ENCODE results near the gene PFKL. TPM values are rescaled to one million over a fixed set of nuclear protein-coding genes. Genes with fewer than 3 reads are reported as not detected.

PFKL gene
- total RNA-seq, 6 experiments from 2014 or later = 100 to 123 (median 107) TPM

DNA sequence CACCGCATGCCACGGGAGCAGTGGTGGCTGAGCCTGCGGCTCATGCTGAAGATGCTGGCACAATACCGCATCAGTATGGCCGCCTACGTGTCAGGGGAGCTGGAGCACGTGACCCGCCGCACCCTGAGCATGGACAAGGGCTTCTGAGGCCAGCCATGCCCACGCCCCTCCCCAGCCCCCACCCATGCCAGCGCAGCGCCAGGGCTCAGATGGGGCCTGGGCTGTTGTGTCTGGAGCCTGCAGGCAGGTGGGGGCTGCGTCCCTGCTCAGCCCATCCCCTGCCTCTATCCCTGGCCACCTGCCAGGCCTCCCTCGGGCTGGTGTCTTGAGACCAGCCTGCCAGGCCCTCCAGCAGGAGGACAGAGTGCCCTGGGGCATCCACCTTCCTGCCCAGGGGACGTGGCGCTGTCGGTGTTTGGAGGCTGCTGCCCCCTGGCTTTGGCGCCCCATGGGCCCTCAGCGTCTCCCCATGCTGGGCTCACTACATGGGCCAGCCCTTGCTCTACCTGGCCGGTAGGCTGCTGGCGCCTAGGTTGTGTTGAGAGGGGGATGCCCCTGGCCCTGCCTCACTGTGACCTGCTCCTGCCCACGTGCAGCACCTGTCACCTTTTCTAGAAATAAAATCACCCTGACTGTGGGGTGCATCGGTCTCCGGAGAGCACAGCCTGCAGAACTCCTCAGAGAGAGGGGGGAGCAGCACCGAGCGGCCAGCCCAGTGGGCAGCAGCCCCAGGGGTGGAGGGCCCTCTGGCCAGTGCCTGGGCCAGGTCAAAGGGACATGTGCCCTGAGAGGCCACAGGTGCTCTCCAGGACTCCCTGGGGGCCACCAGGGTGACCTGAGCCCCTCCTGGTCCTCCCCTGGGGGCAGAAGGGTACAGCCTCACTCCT, 27.1 kb downstream of the PFKL start:
- TF ChIP-seq, protein P1, sequence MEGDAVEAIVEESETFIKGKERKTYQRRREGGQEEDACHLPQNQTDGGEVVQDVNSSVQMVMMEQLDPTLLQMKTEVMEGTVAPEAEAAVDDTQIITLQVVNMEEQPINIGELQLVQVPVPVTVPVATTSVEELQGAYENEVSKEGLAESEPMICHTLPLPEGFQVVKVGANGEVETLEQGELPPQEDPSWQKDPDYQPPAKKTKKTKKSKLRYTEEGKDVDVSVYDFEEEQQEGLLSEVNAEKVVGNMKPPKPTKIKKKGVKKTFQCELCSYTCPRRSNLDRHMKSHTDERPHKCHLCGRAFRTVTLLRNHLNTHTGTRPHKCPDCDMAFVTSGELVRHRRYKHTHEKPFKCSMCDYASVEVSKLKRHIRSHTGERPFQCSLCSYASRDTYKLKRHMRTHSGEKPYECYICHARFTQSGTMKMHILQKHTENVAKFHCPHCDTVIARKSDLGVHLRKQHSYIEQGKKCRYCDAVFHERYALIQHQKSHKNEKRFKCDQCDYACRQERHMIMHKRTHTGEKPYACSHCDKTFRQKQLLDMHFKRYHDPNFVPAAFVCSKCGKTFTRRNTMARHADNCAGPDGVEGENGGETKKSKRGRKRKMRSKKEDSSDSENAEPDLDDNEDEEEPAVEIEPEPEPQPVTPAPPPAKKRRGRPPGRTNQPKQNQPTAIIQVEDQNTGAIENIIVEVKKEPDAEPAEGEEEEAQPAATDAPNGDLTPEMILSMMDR (IDR thresholded peaks at IDR 0.05) = peak; percentile 33; the same call in 1 of the 2 replicates
- H3K27ac Mint-ChIP-seq = no peak overlapping the region
- peaks cover 2% of the 10 kb centered on the region; the same call in 1 of the 2 replicates for H3K4me1 Mint-ChIP-seq (ENCODE audit: low read depth)
- no peaks in the 10 kb centered on the region for H3K36me3 Mint-ChIP-seq (ENCODE audit: low read depth)
- H3K9me3 Mint-ChIP-seq = no peaks in the 10 kb centered on the region
- no peak overlapping the region for H3K4me3 Mint-ChIP-seq
- H3K27me3 Mint-ChIP-seq (ENCODE audit: insufficient read depth) = peaks cover 12% of the 10 kb centered on the region
- DNase-seq = no peak

- H3K4me1 Mint-ChIP-seq (ENCODE audit: low read depth) = peaks cover 4% of the 10 kb centered on the region; the same call in 1 of the 2 replicates
- H3K4me3 Mint-ChIP-seq = no peak overlapping the region
- DNase-seq = no peak
- H3K27me3 Mint-ChIP-seq (ENCODE audit: insufficient read depth) = peaks cover 13% of the 10 kb centered on the region
- H3K27ac Mint-ChIP-seq = no peak overlapping the region
- no peaks in the 10 kb centered on the region for H3K9me3 Mint-ChIP-seq
- no peaks in the 10 kb centered on the region for H3K36me3 Mint-ChIP-seq (ENCODE audit: low read depth)
- TF ChIP-seq, protein P1 (IDR thresholded peaks at IDR 0.05) = no peak
Observed at GRCh38 chr21:44327603-44327974, 27.7 kb downstream of the PFKL start.

- Mint-ChIP-seq H3K4me1 (ENCODE audit: low read depth) (peaks cover 4% of the 10 kb centered on the region; the same call in 1 of the 2 replicates), H3K9me3 (no peaks in the 10 kb centered on the region), H3K27ac (no peak overlapping the region), H3K27me3 (ENCODE audit: insufficient read depth) (peaks cover 13% of the 10 kb centered on the region), H3K4me3 (no peak overlapping the region), H3K36me3 (ENCODE audit: low read depth) (no peaks in the 10 kb centered on the region)
- TF ChIP-seq, protein P1 (IDR thresholded peaks at IDR 0.05) = no peak
- DNase-seq = no peak
Observed at GRCh38 chr21:44328242-44328895, 28.5 kb downstream of the PFKL start.

- DNase-seq = no peak
- Mint-ChIP-seq H3K9me3 (no peaks in the 10 kb centered on the region), H3K27me3 (ENCODE audit: insufficient read depth) (peaks cover 13% of the 10 kb centered on the region), H3K27ac (no peak overlapping the region), H3K36me3 (ENCODE audit: low read depth) (no peaks in the 10 kb centered on the region), H3K4me1 (ENCODE audit: low read depth) (peaks cover 4% of the 10 kb centered on the region; the same call in 1 of the 2 replicates), H3K4me3 (no peak overlapping the region)
- TF ChIP-seq, protein P1 (IDR thresholded peaks at IDR 0.05) = no peak
Observed at GRCh38 chr21:44329086-44329889, 29.4 kb downstream of the PFKL start.

DNA sequence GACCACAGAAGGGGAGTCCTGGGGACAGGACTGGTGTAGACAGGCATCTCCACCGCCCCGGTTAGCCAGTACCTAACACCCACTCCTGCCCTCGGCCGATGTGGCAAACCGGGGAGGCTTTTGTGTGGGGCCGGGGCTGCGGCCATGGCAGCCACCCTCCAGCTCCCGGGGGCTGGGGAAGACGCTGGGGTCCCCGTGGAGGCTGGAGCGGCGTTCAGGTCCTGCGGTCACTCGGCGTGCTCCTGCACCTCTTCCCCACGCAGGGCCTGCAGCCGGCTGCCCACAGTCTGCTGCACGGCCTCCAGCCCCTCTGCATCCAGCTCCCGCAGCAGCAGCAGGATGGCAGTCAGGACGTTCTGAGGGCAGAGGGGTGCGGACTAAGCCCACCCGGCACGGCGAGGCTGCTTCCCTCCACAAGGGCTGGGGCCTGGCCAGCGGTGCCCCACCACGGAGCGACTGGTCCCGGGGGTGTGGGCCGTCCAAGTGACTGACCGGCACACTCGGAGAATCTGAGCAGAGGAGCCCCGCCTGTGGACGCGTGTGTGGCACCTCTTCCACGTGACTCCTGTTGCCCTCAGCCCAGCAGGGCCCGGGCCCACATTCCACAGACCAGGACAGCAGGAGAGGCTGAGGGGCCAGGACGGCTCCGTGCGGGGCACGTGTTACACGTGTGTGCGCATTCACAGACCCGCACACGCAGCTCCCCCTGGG, 30.3 kb downstream of the PFKL start:
- no peaks in the 10 kb centered on the region for H3K9me3 Mint-ChIP-seq
- no peak overlapping the region for H3K27ac Mint-ChIP-seq
- no peak overlapping the region for H3K4me3 Mint-ChIP-seq
- peaks cover 4% of the 10 kb centered on the region; the same call in 1 of the 2 replicates for H3K4me1 Mint-ChIP-seq (ENCODE audit: low read depth)
- TF ChIP-seq, protein P1 (IDR thresholded peaks at IDR 0.05) = no peak
- DNase-seq = no peak
- peaks cover 13% of the 10 kb centered on the region for H3K27me3 Mint-ChIP-seq (ENCODE audit: insufficient read depth)
- no peaks in the 10 kb centered on the region for H3K36me3 Mint-ChIP-seq (ENCODE audit: low read depth)

All from HFFc6 (cell line).